ENCODE data around the gene ERN1. TPM values are rescaled to one million over a fixed set of nuclear protein-coding genes. Genes with fewer than 3 reads are reported as not detected.

Gene ERN1
- total RNA-seq, 4 donors from 2014 or later = 4.4 to 56.5 (median 15.0) TPM

DNA sequence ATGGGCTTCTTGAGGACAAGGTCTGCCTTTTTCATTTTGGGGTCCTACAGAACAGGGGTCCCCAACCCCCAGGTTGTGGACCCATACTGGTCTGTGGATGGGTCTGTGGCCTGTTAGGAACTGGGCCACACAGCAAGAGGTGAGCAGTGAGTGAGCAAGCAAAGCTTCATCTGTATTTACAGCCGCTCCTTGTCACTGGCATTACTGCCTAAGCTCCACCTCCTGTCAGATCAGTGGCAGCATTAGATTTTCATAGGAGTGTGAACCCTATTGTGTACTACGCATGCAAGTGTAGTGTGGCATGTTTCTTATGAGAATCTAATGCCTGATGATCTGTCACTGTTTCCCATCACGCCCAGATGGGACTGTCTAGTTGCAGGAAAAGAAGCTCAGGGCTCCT lies 33.9 kb downstream of the ERN1 start:
- peaks cover 0 to 3% of the 10 kb centered on the region in 2 donors for H3K4me1 ChIP-seq
- H3K4me3 ChIP-seq = no peak overlapping the region
- no peak for DNase-seq
- peak overlapping the region; percentile 78 to 81 for H3K27ac ChIP-seq
- H3K36me3 ChIP-seq = no peaks in the 10 kb centered on the region
- H3K27me3 ChIP-seq = no peaks in the 10 kb centered on the region
- H3K9me3 ChIP-seq = no peaks in the 10 kb centered on the region
- intact Hi-C loops (cut with DNase I; ENCODE audit: low total_unique reads) = no loop called here
- TF ChIP-seq, protein P1, sequence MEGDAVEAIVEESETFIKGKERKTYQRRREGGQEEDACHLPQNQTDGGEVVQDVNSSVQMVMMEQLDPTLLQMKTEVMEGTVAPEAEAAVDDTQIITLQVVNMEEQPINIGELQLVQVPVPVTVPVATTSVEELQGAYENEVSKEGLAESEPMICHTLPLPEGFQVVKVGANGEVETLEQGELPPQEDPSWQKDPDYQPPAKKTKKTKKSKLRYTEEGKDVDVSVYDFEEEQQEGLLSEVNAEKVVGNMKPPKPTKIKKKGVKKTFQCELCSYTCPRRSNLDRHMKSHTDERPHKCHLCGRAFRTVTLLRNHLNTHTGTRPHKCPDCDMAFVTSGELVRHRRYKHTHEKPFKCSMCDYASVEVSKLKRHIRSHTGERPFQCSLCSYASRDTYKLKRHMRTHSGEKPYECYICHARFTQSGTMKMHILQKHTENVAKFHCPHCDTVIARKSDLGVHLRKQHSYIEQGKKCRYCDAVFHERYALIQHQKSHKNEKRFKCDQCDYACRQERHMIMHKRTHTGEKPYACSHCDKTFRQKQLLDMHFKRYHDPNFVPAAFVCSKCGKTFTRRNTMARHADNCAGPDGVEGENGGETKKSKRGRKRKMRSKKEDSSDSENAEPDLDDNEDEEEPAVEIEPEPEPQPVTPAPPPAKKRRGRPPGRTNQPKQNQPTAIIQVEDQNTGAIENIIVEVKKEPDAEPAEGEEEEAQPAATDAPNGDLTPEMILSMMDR (IDR thresholded peaks at IDR 0.05) = no peak
- no peak for TF ChIP-seq POLR2A (IDR thresholded peaks at IDR 0.05)

DNA sequence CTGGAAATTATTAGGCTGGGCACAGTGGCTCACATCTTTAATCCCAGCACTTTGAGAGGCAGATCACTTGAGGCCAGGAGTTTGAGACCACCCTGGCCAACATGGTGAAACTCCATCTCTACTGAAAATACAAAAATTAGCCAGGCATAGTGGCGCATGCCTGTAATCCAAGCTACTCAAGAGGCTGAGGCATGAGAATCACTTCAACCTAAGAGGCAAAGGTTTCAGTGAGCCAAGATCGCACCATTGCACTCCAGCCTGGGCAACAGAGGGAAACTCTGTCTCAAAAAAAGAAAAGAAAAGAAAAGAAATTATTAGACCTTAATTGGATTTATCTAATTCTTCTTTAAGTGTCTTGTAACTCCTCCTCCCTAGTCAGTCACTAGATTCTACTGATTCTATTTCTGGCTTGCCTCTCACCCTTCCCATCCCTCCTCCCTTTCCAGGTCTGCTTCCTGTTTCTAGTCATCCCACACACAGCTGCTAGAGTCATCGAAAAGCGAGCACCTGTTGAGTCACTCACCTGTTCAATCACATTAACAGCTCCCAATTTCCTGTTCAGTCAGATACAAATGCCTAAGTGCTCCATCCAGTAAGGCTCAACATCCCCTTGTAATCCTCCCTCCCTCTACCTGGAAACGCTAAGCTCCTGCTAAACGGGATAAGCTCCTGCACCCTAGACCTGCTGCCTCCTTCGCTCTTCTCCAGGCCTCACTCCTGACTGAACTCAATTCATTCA lies 34.6 kb downstream of the ERN1 start:
- H3K27ac ChIP-seq = peak overlapping the region in 1 of 2 donors; percentile 78

DNA sequence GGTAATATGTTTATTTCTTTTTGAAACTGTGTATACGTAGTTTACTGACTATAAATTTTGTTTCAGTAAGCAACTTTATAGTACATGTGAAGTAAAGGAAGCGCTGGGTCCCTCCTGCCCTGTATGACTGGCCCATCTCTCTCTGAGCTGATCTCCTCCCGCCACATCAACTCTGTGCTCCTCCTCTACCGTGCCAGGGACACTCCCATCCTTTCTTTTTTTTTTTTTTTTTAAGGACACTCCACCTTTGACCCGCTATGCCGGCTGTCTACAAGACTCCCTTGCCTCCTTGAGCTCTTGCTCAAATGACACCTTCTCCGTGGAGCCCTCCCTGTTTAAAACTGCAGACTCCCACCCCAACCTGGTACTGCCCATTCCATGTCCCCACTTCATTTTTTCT lies 35.5 kb downstream of the ERN1 start:
- Histone ChIP-seq H3K27me3 (no peaks in the 10 kb centered on the region), H3K27ac (no peak overlapping the region), H3K4me1 (peaks cover 0 to 3% of the 10 kb centered on the region in 2 donors), H3K4me3 (no peak overlapping the region), H3K36me3 (no peaks in the 10 kb centered on the region), H3K9me3 (no peaks in the 10 kb centered on the region)
- TF ChIP-seq, protein P1 (IDR thresholded peaks at IDR 0.05) = no peak
- TF ChIP-seq POLR2A (IDR thresholded peaks at IDR 0.05) = no peak
- intact Hi-C loops (cut with DNase I; ENCODE audit: low total_unique reads) = no loop called here
- no peak for DNase-seq

More for the DNA sequence above, 34.6 kb downstream of the ERN1 start:
- Histone ChIP-seq H3K27me3 (no peaks in the 10 kb centered on the region), H3K4me3 (no peak overlapping the region), H3K36me3 (no peaks in the 10 kb centered on the region), H3K9me3 (no peaks in the 10 kb centered on the region), H3K4me1 (peaks cover 0 to 3% of the 10 kb centered on the region in 2 donors)
- TF ChIP-seq, protein P1 (IDR thresholded peaks at IDR 0.05) = no peak
- TF ChIP-seq POLR2A (IDR thresholded peaks at IDR 0.05) = no peak
- intact Hi-C loops (cut with DNase I; ENCODE audit: low total_unique reads) = no loop called here
- no peak for DNase-seq

DNA sequence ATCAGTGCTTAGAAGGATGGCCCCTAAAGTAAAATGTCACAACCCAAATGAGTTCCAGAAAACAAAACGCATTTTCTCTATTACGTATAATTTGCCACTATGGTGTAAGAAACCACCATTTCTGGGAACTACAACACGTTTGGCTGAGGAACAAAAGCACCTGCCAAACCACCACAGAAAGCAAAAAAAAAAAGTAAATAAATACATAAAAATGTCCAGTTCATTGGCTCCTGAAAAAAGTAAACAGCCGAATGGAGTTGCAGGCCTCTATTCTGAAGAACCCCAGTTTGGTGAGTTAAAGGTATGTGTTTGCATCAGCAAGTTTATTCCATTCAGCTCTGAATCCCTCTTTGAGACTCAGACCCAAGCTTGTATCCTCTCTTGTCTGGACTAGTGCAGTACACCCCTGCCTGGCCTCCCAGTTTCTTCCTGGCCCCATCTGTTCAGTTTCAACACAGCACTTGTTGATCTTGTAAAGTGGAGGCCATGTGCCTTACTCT lies 36.9 kb downstream of the ERN1 start:
- no peaks in the 10 kb centered on the region for H3K27me3 ChIP-seq
- peaks cover 0 to 3% of the 10 kb centered on the region in 2 donors for H3K4me1 ChIP-seq
- no peak for TF ChIP-seq POLR2A (IDR thresholded peaks at IDR 0.05)
- TF ChIP-seq, protein P1 (IDR thresholded peaks at IDR 0.05) = no peak
- H3K27ac ChIP-seq = peak overlapping the region; percentile 12 to 39
- H3K36me3 ChIP-seq = no peaks in the 10 kb centered on the region
- no peak overlapping the region for H3K4me3 ChIP-seq
- no peaks in the 10 kb centered on the region for H3K9me3 ChIP-seq
- intact Hi-C loops (cut with DNase I; ENCODE audit: low total_unique reads) = no loop called here
- peak; percentile 40 to 48 for DNase-seq

DNA sequence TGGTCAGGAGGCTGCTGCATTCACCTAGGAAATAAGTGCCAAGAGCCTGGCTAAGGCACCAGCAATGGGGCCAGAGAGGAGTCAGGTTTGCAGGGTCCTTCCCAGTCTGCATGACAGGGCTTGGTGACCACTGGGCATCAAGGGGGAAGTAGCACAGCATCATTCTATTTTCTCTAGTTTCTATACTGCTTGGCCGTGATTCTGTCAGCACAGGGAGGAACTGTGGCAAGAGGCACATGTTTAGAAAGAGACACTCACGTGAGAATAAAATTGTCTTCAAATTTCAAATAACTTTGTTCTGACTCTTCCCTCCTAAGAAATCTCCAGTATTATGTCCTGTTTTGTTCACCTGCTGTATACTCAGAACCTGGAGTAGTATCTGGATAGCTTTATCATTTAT lies 37.8 kb downstream of the ERN1 start:
- Histone ChIP-seq H3K27ac (peak overlapping the region in 1 of 2 donors; percentile 12), H3K4me3 (no peak overlapping the region), H3K9me3 (no peaks in the 10 kb centered on the region), H3K4me1 (peaks cover 0 to 3% of the 10 kb centered on the region in 2 donors), H3K27me3 (no peaks in the 10 kb centered on the region), H3K36me3 (no peaks in the 10 kb centered on the region)
- intact Hi-C loops (cut with DNase I; ENCODE audit: low total_unique reads) = no loop called here
- no peak for DNase-seq
- TF ChIP-seq POLR2A (IDR thresholded peaks at IDR 0.05) = no peak
- TF ChIP-seq, protein P1 (IDR thresholded peaks at IDR 0.05) = no peak
